GM21717 (cell line): ENCODE results near the gene LAMTOR2.

Source experiments
- ATAC-seq: cut with Tn5 transposase; IDR thresholded peaks from one replicate; pipeline ENCODE4 v1.9.1; 2021; ENCODE audit warnings: mild to moderate bottlenecking, moderate library complexity; ENCODE audit not compliant: unreplicated experiment

LAMTOR2 gene

DNA sequence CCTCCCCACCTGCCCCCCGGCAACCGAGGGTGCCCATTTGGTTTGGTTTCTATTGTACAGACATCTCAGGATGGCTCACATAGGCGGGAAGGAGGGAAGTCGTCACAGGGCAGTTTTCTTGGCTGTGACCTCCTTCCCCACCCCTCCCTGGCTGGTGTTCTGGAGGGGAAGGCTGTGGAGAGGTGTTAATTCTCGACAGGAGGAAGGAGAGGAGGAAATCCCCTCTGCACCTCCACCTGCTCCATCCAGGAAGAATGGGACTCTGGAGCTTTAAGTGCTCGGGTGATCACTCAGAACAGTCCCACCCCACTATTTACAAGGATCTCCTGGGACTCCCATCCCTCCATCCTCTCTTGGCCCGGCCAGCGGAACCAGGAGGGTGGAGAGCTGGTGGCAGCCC is 20.1 kb downstream of the LAMTOR2 start:
- no peak for ATAC-seq

DNA sequence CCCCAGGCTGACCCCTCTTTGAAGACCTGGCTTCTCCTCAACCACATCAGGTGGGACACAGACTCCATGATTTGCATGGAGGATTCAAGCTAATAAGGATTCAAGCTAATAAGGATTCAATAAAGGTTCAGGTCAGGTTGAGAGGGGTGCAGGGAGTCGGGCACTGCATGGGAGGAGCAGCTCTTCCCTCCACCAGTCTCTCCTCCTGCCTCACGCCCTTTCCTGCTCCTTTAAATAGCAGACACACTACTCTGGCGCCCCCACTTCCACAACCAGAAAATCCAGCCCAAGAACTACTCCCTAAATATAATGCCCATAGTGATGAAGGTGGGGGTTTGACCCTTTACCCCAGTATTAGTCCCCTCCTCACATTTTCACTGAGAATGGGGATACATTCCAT is 20.6 kb downstream of the LAMTOR2 start:
- ATAC-seq: no peak

DNA sequence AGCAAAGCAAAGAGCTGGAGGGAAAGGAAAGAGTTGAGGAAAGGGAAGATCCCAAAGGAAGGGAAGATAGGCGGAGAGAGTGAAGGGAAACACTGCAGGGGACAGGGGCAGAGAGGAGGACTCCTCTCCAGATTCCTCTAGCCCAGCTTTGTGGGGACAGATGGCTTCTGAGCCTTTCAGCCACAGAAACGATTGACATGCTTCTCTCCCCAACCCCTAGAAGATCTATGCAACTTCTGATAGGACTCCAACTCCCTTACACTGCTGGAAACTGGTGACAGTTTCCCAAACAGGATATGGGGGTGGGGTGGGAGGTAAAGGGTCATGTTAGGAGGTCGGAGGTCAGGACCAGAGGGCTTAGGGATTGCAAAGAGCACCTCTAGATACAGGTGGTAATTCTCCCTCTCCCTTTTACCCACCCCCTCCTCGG is 21.2 kb downstream of the LAMTOR2 start:
- no peak for ATAC-seq

DNA sequence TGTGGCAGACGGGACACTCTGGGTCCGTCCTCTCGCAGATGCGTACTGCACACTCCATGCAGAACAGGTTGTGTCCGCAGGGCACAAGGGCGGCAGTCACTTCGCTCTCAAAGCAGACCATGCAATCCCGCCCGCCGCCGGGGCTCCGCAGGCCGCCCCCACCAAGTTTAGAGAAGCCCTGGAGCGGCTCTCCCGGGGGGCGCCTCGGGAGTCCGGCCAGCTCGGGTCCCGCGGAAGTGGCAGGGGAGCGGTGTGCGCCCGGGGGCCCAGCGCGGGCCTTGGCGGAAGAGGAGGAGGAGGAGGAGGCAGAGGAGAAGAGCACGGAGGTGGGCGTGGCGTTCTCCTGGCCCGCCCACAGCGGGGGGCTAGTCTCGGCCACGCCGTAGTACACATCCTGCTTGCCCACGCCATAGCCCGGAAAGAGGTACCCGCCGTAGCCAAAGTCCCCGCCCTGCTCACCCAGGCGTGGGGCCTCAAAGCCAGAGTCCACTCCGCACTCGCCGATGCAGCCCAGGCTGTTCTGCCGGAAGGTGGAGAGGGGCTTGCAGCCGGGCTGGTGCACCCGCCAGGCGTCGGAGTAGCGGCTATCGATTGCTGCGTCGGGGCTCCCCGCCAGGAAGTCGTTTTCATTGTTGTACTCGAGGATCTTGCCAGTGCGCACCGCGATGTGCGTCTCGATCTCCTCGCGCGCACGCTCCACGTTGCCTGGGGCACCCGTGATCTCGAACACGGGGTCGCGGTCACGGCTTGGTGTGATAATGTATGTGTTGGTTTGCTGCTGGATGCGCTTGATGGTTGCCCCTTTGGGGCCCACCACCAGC is 22.2 kb downstream of the LAMTOR2 start:
- no peak for ATAC-seq

DNA sequence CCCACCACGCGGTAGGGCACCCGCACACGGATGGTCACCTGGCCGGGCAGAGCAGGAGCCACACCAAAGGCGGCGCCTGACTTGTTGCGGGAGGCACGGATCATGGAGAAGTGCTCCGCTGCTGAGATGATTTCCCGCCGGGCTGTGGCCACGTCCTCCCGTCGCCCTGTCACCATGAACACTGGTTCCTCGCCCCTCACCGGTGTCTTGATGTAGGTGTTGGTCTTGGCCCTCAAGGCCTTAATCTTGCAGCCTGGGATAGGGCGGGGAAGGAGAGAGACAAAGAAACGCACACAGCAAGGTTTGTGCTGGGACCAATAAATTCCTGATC is 22.8 kb downstream of the LAMTOR2 start:
- no peak for ATAC-seq

DNA sequence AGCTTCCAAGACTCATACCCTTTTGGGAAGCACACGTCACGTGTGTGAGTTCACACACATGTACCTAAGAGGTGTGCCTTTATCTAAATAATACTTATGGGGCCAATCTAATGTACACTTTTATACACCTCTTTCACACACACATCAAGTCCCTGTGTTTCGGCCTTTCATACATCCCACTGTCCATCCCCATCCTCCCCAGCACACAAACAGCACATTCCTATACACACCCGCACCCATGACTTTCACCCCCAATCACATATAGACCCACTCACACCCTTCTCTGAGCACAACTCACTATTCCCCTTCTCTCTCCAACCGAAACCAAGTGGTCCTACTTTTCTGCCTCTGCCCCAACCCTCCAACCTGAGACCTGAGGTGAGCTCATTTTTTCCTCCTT is 24.1 kb downstream of the LAMTOR2 start:
- no peak for ATAC-seq

DNA sequence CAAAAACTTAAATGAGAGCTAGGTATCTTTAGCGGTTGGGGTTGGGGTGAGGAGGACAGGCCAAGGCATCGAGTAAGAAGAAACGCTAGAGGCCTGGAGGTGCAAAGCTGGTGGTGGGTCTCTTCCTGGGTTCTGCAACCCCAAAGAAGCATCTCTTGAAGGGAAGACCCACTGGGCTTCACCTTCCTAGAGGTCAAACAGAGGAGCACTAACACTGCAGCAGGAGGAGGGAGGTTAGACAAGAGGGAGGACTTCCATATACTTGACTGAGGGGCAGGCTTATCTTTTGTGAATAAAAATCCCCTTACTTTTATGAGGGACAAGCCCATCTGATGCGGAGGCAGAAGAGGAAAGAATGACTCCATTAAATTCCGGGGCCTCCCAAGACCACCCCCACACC is 25.2 kb downstream of the LAMTOR2 start:
- ATAC-seq: no peak

DNA sequence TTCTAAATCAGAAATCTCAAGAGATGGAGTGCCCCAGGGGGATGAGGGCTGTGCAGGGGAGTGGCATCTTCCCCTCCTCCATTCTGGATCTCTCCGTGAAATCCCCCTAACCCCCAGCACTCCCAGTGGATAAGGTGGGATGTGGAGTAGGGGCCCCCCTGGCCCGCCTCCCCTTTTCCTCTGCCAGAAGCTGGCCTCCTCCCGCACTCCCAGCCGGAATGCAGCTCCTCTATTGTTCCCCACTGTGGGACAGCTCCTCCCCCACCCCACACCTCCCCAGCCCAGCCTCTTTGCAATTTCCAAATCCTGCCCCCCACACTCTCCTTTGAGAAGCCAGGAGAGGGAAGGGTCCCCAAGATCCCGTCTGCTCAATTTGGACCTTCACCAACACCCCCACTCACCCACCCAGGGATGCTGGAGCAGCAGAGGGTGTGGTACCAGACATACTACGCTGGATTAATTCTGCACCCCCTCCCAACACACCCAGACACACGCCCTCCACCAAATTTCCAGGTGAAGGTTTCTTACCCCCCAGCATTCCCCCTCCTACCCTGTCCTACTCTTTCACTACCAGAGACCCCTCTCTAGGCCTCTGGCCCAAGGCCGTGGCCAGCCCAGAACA is 25.8 kb downstream of the LAMTOR2 start:
- no peak for ATAC-seq

DNA sequence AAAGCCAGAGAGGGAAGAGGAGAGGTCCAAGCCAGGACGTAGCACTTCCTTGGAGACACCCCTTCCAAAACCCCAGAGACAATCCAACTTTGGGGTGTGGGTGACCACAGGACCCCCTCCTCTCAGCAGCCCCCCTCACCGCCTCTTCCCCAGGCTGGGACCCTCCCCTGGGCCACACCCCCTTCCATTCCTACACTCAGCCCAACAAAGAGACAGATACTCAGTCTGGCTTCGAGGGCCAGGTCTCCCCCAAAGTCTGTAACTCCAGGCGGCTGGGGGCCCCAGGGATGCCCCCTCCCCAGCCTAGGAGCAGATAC is 26.2 kb downstream of the LAMTOR2 start:
- no peak for ATAC-seq

DNA sequence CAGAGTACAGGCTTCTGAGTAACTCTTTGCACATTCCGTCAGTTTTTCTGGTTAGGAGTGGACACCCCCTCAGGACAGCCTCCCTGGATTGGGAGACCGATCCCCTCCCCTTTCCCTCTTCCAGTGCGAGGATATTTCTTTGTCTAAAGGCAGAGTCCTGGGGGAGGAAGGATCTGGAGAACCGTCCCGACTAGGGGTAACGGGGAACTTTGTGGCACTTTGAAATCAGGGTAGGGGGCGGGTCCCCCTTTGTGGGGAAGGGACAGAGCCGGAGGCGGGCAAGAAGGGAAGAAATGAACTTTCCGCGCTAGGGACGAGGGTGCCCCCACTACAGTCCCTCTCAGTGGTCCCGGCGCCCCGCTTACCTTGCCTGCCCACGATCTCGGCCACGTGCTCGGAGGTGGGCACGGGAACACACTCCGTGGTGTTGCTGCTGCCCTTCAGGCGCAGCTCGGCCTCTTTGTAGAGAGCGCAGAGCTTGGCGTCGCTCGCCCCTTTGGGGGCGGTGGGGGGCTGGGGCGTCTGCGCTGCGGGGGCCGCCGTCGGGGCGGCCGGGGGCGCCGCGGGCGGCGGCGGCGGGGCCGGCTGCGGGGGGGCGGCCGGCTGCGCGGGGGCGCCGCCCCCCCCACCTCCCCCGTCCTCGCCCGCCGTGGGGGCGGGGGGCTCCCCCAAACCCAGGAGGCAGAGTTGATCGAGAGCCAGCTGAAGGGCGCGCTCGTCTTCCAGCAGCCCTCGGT is 26.8 kb downstream of the LAMTOR2 start:
- ATAC-seq: no peak

DNA sequence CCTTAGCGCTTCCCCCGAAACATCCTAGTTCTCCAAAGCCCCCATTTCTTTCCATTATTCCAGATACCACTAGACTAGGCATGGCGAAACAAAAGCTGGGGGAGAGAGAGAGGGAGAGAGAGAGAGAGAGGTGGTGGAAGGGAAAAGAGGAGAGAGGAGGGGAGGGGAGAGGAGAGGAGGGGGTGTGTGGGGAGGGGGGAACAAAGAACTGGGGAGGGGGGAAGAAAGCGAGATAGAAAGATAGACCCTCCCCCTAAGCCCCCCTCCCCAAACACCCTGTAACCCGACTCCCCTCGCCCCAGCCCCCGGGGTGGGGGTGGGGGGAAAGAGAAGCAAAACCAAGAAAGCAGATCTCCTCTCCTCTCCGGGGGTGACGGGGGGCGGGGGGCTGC is 27.3 kb downstream of the LAMTOR2 start:
- no peak for ATAC-seq

DNA sequence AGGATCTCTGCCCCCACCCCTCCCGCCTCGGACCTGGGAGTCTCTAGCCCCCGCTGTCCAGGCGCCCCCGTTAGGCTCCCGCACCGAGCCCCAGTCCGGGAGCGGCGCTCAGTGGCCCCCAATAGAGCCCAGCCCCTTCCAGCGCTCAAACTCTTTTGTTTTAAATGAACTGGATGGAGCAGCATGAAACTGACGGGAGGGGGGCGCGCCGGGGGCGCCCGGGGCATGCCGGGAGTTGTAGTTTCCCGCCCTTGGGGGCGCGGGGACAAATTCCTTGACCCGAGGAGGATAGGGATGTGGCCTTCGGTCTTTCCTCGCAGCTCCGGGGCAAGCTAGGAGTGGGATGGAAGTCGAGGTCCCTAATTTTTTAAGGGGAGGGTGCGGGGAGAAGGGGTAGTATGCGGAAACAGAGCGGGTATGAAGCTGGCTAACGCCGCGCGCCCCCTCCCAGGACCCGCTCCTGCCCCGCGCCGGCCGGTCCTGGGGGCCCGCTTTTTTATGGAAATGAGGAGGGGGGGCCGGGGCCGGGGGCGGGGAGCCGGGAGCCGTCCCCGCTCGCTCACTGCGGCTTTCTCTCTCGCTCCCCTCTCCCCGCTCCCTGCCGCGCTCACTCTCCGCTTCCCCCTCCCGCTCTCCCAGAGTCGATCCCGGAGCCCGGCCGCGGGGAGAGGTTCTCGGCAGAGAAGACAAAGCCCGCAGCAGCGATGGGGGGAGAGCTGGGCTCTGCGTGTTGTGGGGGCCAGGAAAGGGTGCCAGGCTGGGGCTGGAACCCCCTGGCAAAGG is 27.9 kb downstream of the LAMTOR2 start, which contains the start of gene MEX3A:
MEX3A (minus strand) TSS at position 157 of the 783 bp plus-strand sequence. CDS start 467 bp downstream, outside the sequence.
- no peak for ATAC-seq

DNA sequence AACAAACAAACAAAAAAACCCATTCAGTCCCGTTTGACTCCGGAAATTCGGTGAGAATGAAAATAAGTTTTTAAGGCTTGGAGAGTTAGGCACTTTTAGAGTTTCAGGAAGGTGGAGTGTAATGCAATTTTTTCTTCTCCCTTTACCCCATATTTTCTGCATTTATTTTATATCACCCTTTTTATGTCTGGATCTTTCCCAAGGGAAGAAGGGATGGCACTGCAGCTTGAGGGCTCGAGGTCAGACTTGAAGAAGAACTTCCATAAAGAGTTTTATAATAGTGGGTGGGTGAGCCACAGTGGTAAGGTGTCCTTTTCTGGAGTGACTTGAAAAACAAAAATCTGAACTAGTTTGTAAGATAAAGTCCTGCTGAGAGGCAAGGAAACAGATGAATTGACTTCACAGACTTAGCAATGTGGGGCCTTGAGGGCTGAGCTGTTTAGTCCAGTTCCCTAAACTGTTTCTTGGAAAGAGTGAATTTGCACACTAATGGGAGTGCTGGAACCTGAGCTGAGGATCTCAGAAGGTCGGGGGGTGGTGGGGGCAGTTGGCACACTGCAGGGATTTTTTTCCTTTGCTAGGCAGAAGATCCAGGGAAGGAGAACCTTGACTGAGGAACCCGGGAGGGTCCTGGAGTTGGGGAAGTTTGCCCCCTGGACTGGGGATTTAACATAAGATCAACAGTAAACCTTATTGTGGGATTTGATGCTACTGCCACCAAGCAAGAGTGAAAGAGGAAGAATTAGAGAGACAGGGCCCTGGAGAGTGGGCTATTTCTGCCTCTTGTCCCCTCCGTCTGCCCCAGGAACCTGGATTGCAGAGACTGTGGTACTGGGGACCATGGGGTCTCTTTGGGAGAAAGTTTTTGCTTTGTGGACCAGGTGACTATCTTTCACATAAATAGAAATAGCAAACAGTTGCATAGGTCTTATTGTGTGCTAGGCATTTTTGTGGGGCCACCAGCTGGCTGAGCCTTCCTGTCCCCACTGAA is 29.5 kb downstream of the LAMTOR2 start:
- ATAC-seq: no peak

DNA sequence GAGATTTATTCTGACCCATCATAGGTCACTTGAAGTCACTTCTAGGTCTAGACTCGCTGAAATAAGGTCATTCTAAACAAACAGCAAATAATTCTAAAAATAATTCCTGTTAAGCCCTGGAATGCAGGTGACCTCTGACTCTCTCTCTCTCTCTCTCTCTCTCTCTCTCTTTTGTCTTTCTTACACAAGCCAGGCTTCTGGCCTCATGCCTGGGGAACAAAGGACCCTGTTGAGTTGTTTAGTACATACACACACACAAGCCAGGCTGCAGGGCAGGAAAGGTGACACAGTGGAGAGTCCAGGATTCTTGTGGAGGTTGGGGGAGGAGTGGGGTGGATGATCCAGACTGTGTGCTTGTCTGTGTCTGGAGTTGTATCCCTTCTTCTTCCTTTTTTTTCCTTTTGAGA is 31.7 kb downstream of the LAMTOR2 start:
- ATAC-seq: no peak

DNA sequence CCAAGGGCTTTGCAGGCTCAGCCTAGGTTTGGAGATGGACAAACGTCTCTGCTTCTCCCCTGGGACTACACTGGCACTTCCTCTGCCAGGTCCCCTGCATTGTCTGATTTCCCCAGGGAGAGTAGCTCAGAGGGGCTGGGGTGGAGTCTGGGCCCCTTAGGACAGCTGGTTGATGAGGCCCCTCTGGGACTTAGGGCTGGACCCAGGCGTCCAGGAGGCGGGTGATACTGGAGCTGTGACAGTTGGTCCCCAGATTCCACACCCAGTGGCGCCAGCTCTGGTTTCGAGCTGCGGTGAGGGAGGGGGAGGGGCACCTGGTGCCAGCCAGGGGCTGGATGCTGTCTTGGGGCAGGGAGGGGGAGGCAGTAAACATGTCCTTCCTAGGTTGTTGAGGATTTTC is 35.1 kb downstream of the LAMTOR2 start:
- no peak for ATAC-seq

DNA sequence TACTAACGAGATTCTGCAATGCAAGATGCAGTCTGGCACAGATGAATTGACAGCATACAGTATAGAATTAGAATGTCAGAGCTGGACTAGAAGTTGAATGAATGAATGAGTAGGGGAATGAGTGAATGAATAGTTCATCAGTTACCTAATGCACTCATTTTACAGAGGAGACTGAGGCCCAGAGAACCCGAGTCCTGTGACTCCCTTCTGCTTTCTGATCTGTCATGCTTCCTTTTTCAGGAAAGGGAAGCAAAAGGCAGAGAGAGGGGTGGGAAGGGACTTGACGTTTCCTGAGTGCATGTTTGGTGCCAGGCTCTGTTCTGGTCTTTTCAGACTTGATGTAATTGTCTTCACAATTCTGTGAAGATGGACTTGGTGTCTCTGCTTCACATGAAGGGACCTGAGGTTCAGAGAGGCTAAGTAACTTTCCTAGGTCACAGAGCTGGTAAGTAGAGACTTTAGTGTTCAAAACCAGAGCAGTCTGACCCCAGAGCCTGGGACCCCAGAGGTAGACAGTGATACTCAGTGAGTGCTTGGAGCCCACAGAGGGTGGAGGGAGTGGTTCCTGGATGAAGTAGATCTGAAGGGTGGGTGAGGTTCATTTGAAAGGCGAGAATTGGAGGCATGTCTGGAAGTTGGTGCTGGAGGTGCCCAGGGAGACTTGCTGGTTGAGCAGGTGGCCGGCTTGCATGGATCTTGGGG is 35.7 kb downstream of the LAMTOR2 start:
- no peak for ATAC-seq

DNA sequence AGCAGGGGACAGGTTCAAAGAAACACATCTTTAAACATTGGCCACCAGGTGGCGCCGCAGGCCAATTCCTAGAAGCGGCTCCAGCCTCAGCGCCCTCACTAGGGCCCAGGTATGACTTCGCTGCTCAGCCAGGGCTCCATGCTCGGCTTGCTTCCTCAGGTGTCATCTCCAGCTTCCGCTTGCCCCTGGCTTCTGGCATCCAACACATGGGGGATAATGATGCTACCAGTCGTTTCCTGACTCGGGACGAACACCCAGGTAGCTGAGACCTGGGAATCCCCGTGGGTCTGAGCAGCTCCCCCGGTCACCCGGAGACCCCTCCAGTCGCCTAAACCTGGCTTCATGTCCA is 36.2 kb downstream of the LAMTOR2 start:
- ATAC-seq: no peak

DNA sequence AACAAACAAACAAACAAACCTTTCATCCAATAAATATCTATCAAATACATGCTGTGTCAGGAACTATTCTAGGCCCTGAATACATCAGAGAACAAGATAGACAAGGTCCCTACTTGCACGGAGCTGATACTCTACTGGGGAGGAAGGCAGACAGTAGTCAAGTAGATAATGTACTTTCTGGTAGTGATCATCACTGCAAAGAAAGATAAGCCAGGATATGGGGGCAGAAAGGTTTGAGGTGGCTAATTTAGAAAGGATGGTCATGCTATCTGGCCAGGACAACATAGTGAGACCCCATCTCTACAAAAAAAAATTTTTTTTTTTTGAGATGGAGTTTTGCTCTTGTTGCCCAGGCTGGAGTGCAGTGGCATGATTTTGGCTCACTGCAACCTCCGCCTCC is 37.0 kb downstream of the LAMTOR2 start:
- no peak for ATAC-seq

DNA sequence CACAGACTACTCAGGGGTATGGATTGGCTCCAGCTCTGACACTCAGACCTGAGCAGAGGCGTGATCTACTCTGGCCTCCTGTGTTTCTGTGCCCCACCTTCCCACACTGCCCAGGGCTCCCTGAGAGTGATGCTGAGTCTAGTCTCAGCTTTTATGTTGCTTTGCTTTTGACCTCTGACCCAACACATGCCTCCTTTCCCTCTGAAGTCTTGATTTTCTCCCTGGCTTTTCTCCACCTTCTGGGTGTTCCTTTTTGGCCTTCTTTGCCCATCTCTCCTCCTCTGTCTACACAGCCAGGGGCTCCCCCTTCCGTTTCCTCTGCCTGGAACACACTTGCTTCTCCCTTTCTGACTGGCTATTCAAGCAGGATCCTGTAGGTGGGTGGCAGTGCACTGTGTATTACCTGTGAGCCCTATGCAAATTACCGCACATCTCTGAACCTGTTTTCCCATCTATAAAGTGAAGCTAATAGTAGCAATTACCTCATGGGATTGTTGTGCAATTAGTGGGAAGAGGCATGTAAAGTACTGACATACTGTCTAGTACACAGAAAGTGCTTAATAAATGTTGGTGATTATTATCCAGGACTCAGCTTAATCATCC is 41.4 kb downstream of the LAMTOR2 start:
- no peak for ATAC-seq
